B cell (primary cell): ENCODE results near the gene MAPRE2. TPM values are rescaled to one million over a fixed set of nuclear protein-coding genes. Genes with fewer than 3 reads are reported as not detected.

Experiments
- ATAC-seq: fragments of 200-7000 bp; cut with Tn5 transposase; one replicate; pipeline ENCODE4 v1.10.0; 2021; ENCODE audit warnings: low read depth, mild to moderate bottlenecking, moderate number of reproducible peaks, moderate library complexity
- CTCF ChIA-PET: fragments of 350-600 bp; sonication (Branson Sonifier 250); formaldehyde crosslinking; loops from one replicate; lab custom pipeline; 2021; ENCODE audit warnings: antibody characterized with exemption, inconsistent platforms; lab: Charles Lee
- POLR2A ChIA-PET: fragments of 350-600 bp; sonication (Branson Sonifier 250); formaldehyde crosslinking; loops from one replicate; lab custom pipeline; 2021; ENCODE audit warnings: antibody characterized with exemption; lab: Charles Lee
- DNase-seq: peaks from one replicate; pipeline ENCODE4 v3.0.0; 2013
- H2AFZ ChIP-seq: 2 replicates; pipeline ENCODE4 v1.6.1; 2012; ENCODE audit warnings: mild to moderate bottlenecking, low read depth, low read length; ENCODE audit not compliant: insufficient read depth, poor library complexity, severe bottlenecking
- H3K27ac ChIP-seq, 2 donors: 1 replicate in 1 of 2; 2 replicates in 1 of 2; pipeline ENCODE4 v1.5.1; 2012 to 2013; ENCODE audit warnings: low read length in 2 of 2, mild to moderate bottlenecking in 2 of 2, moderate library complexity in 1 of 2
- H3K27me3 ChIP-seq, 4 experiments: fragments of 200-600 bp in 1 of 4; sonication (generic) in 1 of 4; replicated peaks in 1 of 4; 1 replicate in 2 of 4; 2 replicates in 2 of 4; pipeline versions ENCODE4 v1.6.1 to v1.7.0; 2013 to 2016; ENCODE audit warnings: low read length in 3 of 4, mild to moderate bottlenecking in 2 of 4, mixed read lengths in 1 of 4, moderate library complexity in 1 of 4; ENCODE audit not compliant: insufficient read depth in 4 of 4, control insufficient read depth in 3 of 4; ENCODE audit errors: control extremely low read depth in 1 of 4
- H3K36me3 ChIP-seq, 2 experiments: replicated peaks in 1 of 2; 1 replicate in 1 of 2; 2 replicates in 1 of 2; pipeline versions ENCODE4 v1.6.1 to v1.7.1; 2013; ENCODE audit warnings: low read length in 1 of 2; ENCODE audit not compliant: insufficient read depth in 2 of 2, control insufficient read depth in 1 of 2; ENCODE audit errors: control extremely low read depth in 1 of 2, extremely low read depth in 1 of 2
- H3K4me1 ChIP-seq, 2 donors: fragments of 200-600 bp in 1 of 2; sonication (generic) in 1 of 2; 1 replicate in 1 of 2; 2 replicates in 1 of 2; pipeline versions ENCODE4 v1.5.1 to v1.6.1; 2013 to 2017; ENCODE audit warnings: low read length in 2 of 2; ENCODE audit not compliant: control insufficient read depth in 2 of 2, insufficient read depth in 2 of 2
- H3K4me2 ChIP-seq: replicated peaks from 2 replicates; pipeline ENCODE3; 2012; ENCODE audit warnings: mild to moderate bottlenecking, low read depth, low read length; ENCODE audit not compliant: poor library complexity, severe bottlenecking
- H3K4me3 ChIP-seq, 5 experiments: fragments of 200-600 bp in 1 of 5; sonication (generic) in 1 of 5; 1 replicate in 3 of 5; 2 replicates in 2 of 5; pipeline versions ENCODE4 v1.5.1 to v1.7.0; 2011 to 2016; ENCODE audit warnings: low read length in 4 of 5, mild to moderate bottlenecking in 4 of 5, low read depth in 2 of 5, control low read depth in 1 of 5, moderate library complexity in 1 of 5; ENCODE audit not compliant: insufficient read depth in 1 of 5; ENCODE audit errors: control extremely low read depth in 1 of 5, extremely low read depth in 1 of 5
- H3K79me2 ChIP-seq: fragments of 200-600 bp; sonication (generic); one replicate; pipeline ENCODE4 v1.6.0; 2016; ENCODE audit warnings: low read length; ENCODE audit not compliant: control insufficient read depth, insufficient read depth
- H3K9ac ChIP-seq: fragments of 200-600 bp; sonication (generic); 2 replicates; pipeline ENCODE4 v1.6.1; 2017; ENCODE audit warnings: mild to moderate bottlenecking, low read length, moderate library complexity
- H3K9me3 ChIP-seq, 3 donors: one replicate each; pipeline versions ENCODE4 v1.6.1 to v1.7.1; 2013; ENCODE audit warnings: low read length in 2 of 3; ENCODE audit not compliant: control insufficient read depth in 2 of 3, insufficient read depth in 1 of 3; ENCODE audit errors: control extremely low read depth in 1 of 3
- H4K20me1 ChIP-seq: 2 replicates; pipeline ENCODE4 v1.6.0; 2012; ENCODE audit warnings: mild to moderate bottlenecking, low read length; ENCODE audit not compliant: insufficient read depth, control insufficient read depth, poor library complexity, severe bottlenecking
- H3K27ac Mint-ChIP-seq: one replicate; pipeline ENCODE4 v1.8.0; 2021; ENCODE audit warnings: mixed read lengths
- H3K27me3 Mint-ChIP-seq: one replicate; pipeline ENCODE4 v1.8.0; 2021; ENCODE audit warnings: mixed read lengths
- H3K4me1 Mint-ChIP-seq: one replicate; pipeline ENCODE4 v1.8.0; 2021; ENCODE audit warnings: mixed read lengths
- H3K4me3 Mint-ChIP-seq: one replicate; pipeline ENCODE4 v1.8.0; 2021; ENCODE audit warnings: mixed read lengths
- H3K9me3 Mint-ChIP-seq: one replicate; pipeline ENCODE4 v1.8.0; 2022; ENCODE audit warnings: mixed read lengths; ENCODE audit not compliant: insufficient read depth
- CTCF ChIP-seq: fragments of 200-600 bp; IDR thresholded peaks from one replicate; pipeline ENCODE4 v1.8.0; 2022; ENCODE audit warnings: antibody characterized with exemption, mild to moderate bottlenecking
- EZH2 ChIP-seq: IDR thresholded peaks from 2 replicates; pipeline ENCODE4 v1.6.1; 2012; ENCODE audit warnings: borderline replicate concordance, low read depth, mild to moderate bottlenecking, moderate library complexity, low read length; ENCODE audit not compliant: insufficient read depth, poor library complexity, severe bottlenecking
- WGBS: methylation state at CpG from one replicate; pipeline ENCODE4 v1.1.5; 2013; ENCODE audit warnings: missing lambda C conversion rate; ENCODE audit not compliant: insufficient coverage; 5-methylcytosine and 5-hydroxymethylcytosine counted together
- intact Hi-C: fragments of 100-400 bp; cut with micrococcal nuclease; formaldehyde crosslinking; loops from one replicate; pipeline ENCODE4 v1.10.0; 2022
- polyA plus RNA-seq: library from polyadenylated mRNA; depleted of rRNA; stranded (reverse); fragments of >200 nt; gene quantifications from 2 replicates; pipeline ENCODE4 v1.2.3, GENCODE V29; 2012
- total RNA-seq, 2 donors: library from RNA; stranded (reverse); fragments of 120-200 nt in 1 of 2; gene quantifications; 1 replicate in 1 of 2; 2 replicates in 1 of 2; pipeline versions ENCODE4 v1.2.3 to v1.2.4, GENCODE V29; 2013 to 2022

MAPRE2 gene
- total and polyA plus RNA-seq, 2 donors (not counting 1 experiment from before 2014, with no cell fraction given) = 36.7 to 63.3 TPM

GRCh38 chr18:35110059-35110458, 68.8 kb downstream of the MAPRE2 start:
- peaks cover 42% of the 10 kb centered on the region for H4K20me1 ChIP-seq
- intact Hi-C loops = no loop called here
- H3K36me3 ChIP-seq = peaks cover 2 to 8% of the 10 kb centered on the region in 2 experiments
- Mint-ChIP-seq H3K4me3 (no peak overlapping the region), H3K9me3 (no peaks in the 10 kb centered on the region), H3K4me1 (peaks cover 69% of the 10 kb centered on the region), H3K27ac (no peak overlapping the region), H3K27me3 (no peaks in the 10 kb centered on the region)
- peaks cover 90% of the 10 kb centered on the region for H3K79me2 ChIP-seq
- H3K9ac ChIP-seq = no peak overlapping the region
- DNase-seq (no peak), ATAC-seq (no peak)
- H3K27ac ChIP-seq = no peak overlapping the region
- CTCF ChIA-PET = interaction anchor here (1.1 to 1.6 kb wide), 2 partner anchors 14 to 81 kb away, joined by 3 read pairs; no protein-coding TSS in a partner anchor
- H3K9me3 ChIP-seq = peaks cover 3 to 4% (median 4%) of the 10 kb centered on the region in 3 donors
- H3K4me1 ChIP-seq = peaks cover 17 to 29% of the 10 kb centered on the region in 2 donors
- H2AFZ ChIP-seq = no peak overlapping the region
- H3K27me3 ChIP-seq = no peaks in the 10 kb centered on the region
- H3K4me3 ChIP-seq = no peak overlapping the region
- TF ChIP-seq EZH2 (no peak), CTCF (no peak)
- POLR2A ChIA-PET = interaction anchor here (0.6 kb wide), 1 partner anchor 66 kb away, joined by 6 read pairs; no protein-coding TSS in a partner anchor
- WGBS = no CpG with 5 or more reads among the region's 3 CpGs
- no peak overlapping the region for H3K4me2 ChIP-seq

DNA sequence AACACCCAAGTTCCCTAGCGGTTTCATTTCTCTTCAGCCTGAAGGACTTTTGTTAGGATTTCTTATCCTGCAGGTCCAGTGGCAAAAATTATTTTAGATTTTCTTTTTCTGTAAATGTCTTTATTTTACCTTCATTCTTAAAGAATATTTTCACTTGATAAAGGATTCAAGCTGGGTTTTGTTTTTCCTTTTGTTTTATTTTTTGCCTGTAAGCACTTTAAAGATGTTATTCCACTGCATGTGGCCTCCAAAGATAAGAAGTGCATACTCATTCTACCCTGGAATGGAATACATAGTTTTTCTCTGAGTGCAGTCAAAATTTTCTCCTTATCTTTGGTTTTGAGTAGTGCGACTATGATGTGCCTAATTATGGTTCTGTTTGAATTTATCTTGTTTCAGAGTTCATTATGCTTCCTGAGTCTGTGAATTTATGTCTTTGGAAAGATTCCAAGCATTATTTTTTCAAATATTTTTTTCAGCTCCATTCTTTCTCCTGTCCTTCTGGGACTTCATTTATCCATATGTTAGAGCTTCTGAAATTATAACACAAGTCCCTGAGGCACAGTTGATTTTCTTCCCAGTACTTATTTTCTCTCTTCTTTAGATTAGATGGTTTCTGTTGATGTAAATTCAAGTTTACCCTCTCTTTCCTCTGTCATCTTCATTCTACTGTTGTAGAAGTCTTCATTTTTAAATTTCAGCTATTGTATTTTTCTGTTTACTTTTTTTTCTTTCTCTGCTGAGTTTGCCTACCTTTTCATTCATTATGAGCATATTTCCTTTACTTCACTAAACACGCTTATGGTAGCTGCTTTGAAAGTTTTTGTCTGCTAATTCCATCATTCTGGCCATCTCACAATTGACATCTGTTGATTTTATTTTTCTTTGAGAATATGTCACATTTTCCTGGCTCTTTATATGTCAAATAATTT, 69.6 kb downstream of the MAPRE2 start:
- POLR2A ChIA-PET = no interaction called here
- Mint-ChIP-seq H3K27me3 (no peaks in the 10 kb centered on the region), H3K4me1 (peaks cover 64% of the 10 kb centered on the region), H3K27ac (no peak overlapping the region), H3K9me3 (no peaks in the 10 kb centered on the region), H3K4me3 (no peak overlapping the region)
- CTCF ChIA-PET = interaction anchor here (1.3 to 1.6 kb wide), 2 partner anchors 12 to 14 kb away, joined by 3 to 5 read pairs; no protein-coding TSS in a partner anchor
- no CpG with 5 or more reads among the region's 3 CpGs for WGBS
- intact Hi-C loops = no loop called here
- ATAC-seq (no peak), DNase-seq (no peak)
- Histone ChIP-seq H3K79me2 (peaks cover 89% of the 10 kb centered on the region), H3K4me2 (no peak overlapping the region), H3K9ac (no peak overlapping the region), H3K4me1 (peaks cover 18 to 22% of the 10 kb centered on the region in 2 donors), H3K27ac (no peak overlapping the region), H4K20me1 (peaks cover 44% of the 10 kb centered on the region), H3K9me3 (peaks cover 3 to 4% (median 4%) of the 10 kb centered on the region in 3 donors), H2AFZ (no peak overlapping the region), H3K36me3 (peaks cover 2 to 7% of the 10 kb centered on the region in 2 experiments), H3K4me3 (no peak overlapping the region), H3K27me3 (no peaks in the 10 kb centered on the region)
- TF ChIP-seq CTCF = no peak
- TF ChIP-seq EZH2 = no peak
